Vagina (tissue), 2 donors: Measurements from ENCODE around the gene FMNL2.

Experiments
- CTCF ChIP-seq, 3 experiments: fragments of 450-650 bp in 2 of 3; fragments of 200-600 bp in 1 of 3; sonication (generic) in 1 of 3; IDR thresholded peaks; one replicate each; pipeline ENCODE4 v1.5.1; 2017 to 2019; ENCODE audit warnings: antibody characterized with exemption in 3 of 3, mild to moderate bottlenecking in 2 of 3, moderate library complexity in 2 of 3
- POLR2A ChIP-seq, 2 donors: fragments of 450-650 bp; IDR thresholded peaks; one replicate each; pipeline ENCODE4 v1.6.1; 2017; ENCODE audit warnings: antibody characterized with exemption in 2 of 2, mild to moderate bottlenecking in 2 of 2, moderate library complexity in 2 of 2

- no peak for TF ChIP-seq CTCF (IDR thresholded peaks at IDR 0.05)
- no peak for TF ChIP-seq POLR2A (IDR thresholded peaks at IDR 0.05)
Measured at GRCh38 chr2:152437276-152438108, 102.5 kb downstream of the FMNL2 start.
